AG04450 (cell line): Measurements from ENCODE around the gene REEP5. TPM values are rescaled to one million over a fixed set of nuclear protein-coding genes. Genes with fewer than 3 reads are reported as not detected.

Source experiments
- CTCF ChIA-PET: fragments of 300-600, 350-600 bp; formaldehyde crosslinking; extraction: SDS; loops from one replicate; lab custom pipeline; 2022; ENCODE audit warnings: antibody characterized with exemption, inconsistent platforms; lab: Charles Lee
- POLR2A ChIA-PET: fragments of 350-600 bp; formaldehyde crosslinking; extraction: SDS; loops from one replicate; lab custom pipeline; 2021; ENCODE audit warnings: antibody characterized with exemption, inconsistent platforms; lab: Yijun Ruan, JAX
- DNase-seq: peaks from one replicate; pipeline ENCODE4 v3.0.0-alpha.2; 2011; ENCODE audit warnings: low read depth, low spot score
- H3K27ac ChIP-seq: one replicate; pipeline ENCODE4 v1.5.1; 2012; ENCODE audit warnings: low read depth, low read length, control low read depth
- H3K27me3 ChIP-seq: one replicate; pipeline ENCODE4 v1.6.0; 2012; ENCODE audit warnings: low read length; ENCODE audit not compliant: control insufficient read depth, insufficient read depth
- H3K4me3 ChIP-seq: 2 replicates; pipeline ENCODE4 v1.5.1; 2011; ENCODE audit warnings: mild to moderate bottlenecking, low read depth, low read length, control low read depth
- H3K9me3 ChIP-seq: 2 replicates; pipeline ENCODE4 v1.5.1; 2012; ENCODE audit warnings: low read length; ENCODE audit not compliant: control insufficient read depth, insufficient read depth
- CTCF ChIP-seq: IDR thresholded peaks from 2 replicates; pipeline ENCODE4 v1.5.1; 2011; ENCODE audit warnings: low read depth, low read length, control low read depth, inconsistent platforms
- polyA plus RNA-seq: library from polyadenylated mRNA; depleted of rRNA; stranded (reverse); fragments of >200 nt; gene quantifications from 2 replicates; pipeline ENCODE4 v1.2.3, GENCODE V29; 2011

Gene REEP5
- polyA plus RNA-seq, 1 experiment, result 163 TPM

DNA sequence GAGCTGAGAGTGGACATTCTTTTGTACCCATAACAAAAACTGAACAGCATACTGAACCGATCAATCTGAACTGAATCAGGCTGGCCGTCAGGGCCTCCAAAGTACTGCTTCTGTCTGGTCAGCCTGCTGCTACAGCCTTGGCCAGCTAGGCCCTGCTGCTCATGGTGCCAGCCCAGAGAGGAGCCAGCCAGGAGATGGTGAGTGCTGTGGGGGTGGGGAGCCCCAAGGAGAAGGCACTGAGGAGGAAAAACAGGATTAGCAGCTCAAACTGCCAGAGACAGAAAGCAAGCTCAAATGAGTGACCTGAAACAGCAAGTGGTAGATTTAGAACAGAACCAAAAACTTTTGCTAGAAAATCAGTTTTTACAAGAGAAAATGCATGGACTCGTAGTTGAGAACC lies 37.0 kb downstream of the REEP5 start:
- POLR2A ChIA-PET, result no interaction called here
- no peak for TF ChIP-seq CTCF

GRCh38 chr5:112883192-112883591 lies 38.8 kb downstream of the REEP5 start:
- POLR2A ChIA-PET, result no interaction called here
- no peak for TF ChIP-seq CTCF
- H3K27ac ChIP-seq, result no peak overlapping the region
- no peaks in the 10 kb centered on the region for H3K9me3 ChIP-seq
- no peak overlapping the region for H3K4me3 ChIP-seq
- no peaks in the 10 kb centered on the region for H3K27me3 ChIP-seq
- CTCF ChIA-PET, result interaction anchor here (0.6 to 1.3 kb wide), 3 partner anchors 10 to 35 kb away, joined by 3 read pairs; no protein-coding TSS in a partner anchor
- no peak for DNase-seq

More for the DNA sequence above, 37.0 kb downstream of the REEP5 start:
- Histone ChIP-seq H3K9me3 (no peaks in the 10 kb centered on the region), H3K27ac (no peak overlapping the region), H3K4me3 (no peak overlapping the region), H3K27me3 (no peaks in the 10 kb centered on the region)
- no peak for DNase-seq
- CTCF ChIA-PET, result no interaction called here

DNA sequence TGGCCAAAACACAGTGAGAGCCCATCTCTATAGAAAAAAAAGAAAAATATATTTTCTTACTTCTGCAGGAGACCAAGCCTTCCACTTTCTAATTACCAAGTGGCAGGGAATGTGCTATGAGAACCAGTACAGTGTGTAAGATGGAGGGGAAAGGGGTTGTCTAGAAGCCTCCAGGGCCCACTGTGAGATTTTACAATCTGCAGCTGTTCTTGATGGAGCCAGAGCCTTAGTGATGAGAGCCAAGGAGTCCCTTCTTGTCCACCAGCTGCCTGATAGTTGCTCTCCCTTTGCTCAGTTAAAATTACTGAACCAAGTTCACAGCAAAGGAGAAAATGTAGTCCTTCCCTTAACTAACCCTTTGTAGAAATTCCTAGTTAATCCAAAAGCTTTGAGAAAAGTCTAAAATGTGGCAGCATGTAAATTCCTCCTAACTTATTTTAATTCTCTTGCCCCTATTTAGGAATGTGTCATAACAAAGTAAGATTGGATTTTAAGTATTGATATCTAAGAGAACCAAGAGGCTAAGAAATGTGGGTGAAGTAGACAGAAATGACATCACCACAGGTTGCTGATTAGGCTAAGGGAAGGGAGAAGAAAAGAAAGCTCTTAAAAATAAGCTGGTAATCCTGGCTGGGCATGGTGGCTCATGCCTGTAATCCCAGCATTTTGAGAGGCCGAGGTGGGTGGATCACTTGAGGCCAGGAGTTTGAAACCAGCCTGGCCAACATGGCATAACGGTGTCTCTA lies 41.6 kb downstream of the REEP5 start:
- H3K27ac ChIP-seq, result no peak overlapping the region
- TF ChIP-seq CTCF, result no peak
- no peaks in the 10 kb centered on the region for H3K9me3 ChIP-seq
- DNase-seq, result no peak
- H3K4me3 ChIP-seq, result no peak overlapping the region
- ChIA-PET CTCF (interaction anchor here (0.6 to 0.7 kb wide), 2 partner anchors 12 to 20 kb away, joined by 3 to 5 read pairs; no protein-coding TSS in a partner anchor), POLR2A (no interaction called here)
- H3K27me3 ChIP-seq, result no peaks in the 10 kb centered on the region

DNA sequence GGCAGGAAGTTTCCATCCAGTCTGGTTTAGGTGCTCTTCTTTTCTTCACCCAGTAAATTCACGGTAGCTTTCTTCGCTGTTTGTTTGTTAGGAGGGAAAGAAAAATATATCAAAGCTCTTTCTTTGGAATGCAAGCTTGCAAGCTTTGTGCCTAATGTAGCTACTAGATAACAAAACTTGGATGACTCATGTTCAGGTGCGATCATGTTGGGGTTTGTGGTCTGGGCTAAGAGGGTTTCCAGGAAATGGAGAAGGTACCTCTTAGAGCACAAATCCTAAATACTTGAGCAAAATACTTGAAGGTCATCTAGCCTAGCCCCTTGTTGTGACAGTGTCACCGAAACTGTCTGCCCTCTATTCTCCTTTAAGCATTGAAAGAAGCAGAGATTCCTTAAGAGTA lies 43.3 kb downstream of the REEP5 start:
- H3K4me3 ChIP-seq, result no peak overlapping the region
- no peaks in the 10 kb centered on the region for H3K27me3 ChIP-seq
- peak overlapping the region; percentile 22 for H3K27ac ChIP-seq
- no peaks in the 10 kb centered on the region for H3K9me3 ChIP-seq
- CTCF ChIA-PET, result no interaction called here
- TF ChIP-seq CTCF, result no peak
- POLR2A ChIA-PET, result interaction anchor here (0.9 kb wide), 1 partner anchor 634 kb away, joined by 4 read pairs; the partner anchor contains the start of gene YTHDC2
- no peak for DNase-seq

DNA sequence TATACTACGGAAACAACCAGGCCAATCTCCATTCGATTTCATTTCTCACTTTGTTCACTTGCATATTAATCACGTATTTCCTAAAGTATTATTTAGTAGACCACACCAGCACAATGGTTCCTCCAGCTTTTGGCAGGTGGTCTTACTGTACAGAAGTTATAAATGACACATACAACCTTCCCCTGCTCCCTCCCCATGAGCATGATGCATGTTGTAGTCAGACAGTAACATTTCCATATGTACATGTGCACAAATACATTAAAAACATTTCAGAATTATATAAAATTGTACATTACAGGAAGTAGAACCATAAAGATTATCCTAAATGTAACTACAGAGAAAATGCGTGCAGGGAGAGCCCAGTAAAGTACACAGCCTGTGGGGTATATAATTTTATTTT lies 43.9 kb downstream of the REEP5 start:
- CTCF ChIA-PET, result no interaction called here
- TF ChIP-seq CTCF, result no peak
- no peaks in the 10 kb centered on the region for H3K27me3 ChIP-seq
- no peak overlapping the region for H3K4me3 ChIP-seq
- DNase-seq, result no peak
- POLR2A ChIA-PET, result interaction anchor here (0.9 kb wide), 1 partner anchor 635 kb away, joined by 4 read pairs; the partner anchor contains the start of gene YTHDC2
- no peaks in the 10 kb centered on the region for H3K9me3 ChIP-seq
- no peak overlapping the region for H3K27ac ChIP-seq
